BJ (cell line): Measurements from ENCODE around the gene FAM168A. TPM values are rescaled to one million over a fixed set of nuclear protein-coding genes. Genes with fewer than 3 reads are reported as not detected.

Experiments
- CTCF ChIA-PET: fragments of 350-600 bp; formaldehyde crosslinking; extraction: SDS; loops from one replicate; lab custom pipeline; 2021; ENCODE audit warnings: antibody characterized with exemption, inconsistent platforms; lab: Yijun Ruan, JAX
- POLR2A ChIA-PET: fragments of 300-600 bp; sonication (Branson Sonifier 250); formaldehyde crosslinking; extraction: SDS; loops from one replicate; lab custom pipeline; 2021; ENCODE audit warnings: antibody characterized with exemption; lab: Charles Lee
- DNase-seq: peaks from one replicate; pipeline ENCODE4 v3.0.0-alpha.2; 2011; ENCODE audit warnings: low read depth
- H3K27me3 ChIP-seq: 2 replicates; pipeline ENCODE4 v1.6.0; 2011; ENCODE audit warnings: low read length; ENCODE audit not compliant: control insufficient read depth, insufficient read depth
- H3K36me3 ChIP-seq: 2 replicates; pipeline ENCODE4 v1.5.1; 2011; ENCODE audit warnings: low read length; ENCODE audit not compliant: control insufficient read depth, insufficient read depth
- H3K4me3 ChIP-seq: 2 replicates; pipeline ENCODE4 v1.5.1; 2011; ENCODE audit warnings: low read depth, mild to moderate bottlenecking, control low read depth, low read length
- CTCF ChIP-seq: IDR thresholded peaks from 2 replicates; pipeline ENCODE4 v1.5.1; 2011; ENCODE audit warnings: low read depth, mild to moderate bottlenecking, control low read depth, inconsistent platforms, low read length, moderate library complexity; ENCODE audit not compliant: insufficient read depth
- polyA plus RNA-seq: library from polyadenylated mRNA; depleted of rRNA; stranded (reverse); fragments of >200 nt; gene quantifications from 2 replicates; pipeline ENCODE4 v1.2.3, GENCODE V29; 2011

FAM168A gene
- polyA plus RNA-seq, 1 experiment: 19.1 TPM

- POLR2A ChIA-PET: no interaction called here
- CTCF ChIA-PET: interaction anchor here (0.6 to 0.7 kb wide), 2 partner anchors 21 to 671 kb away, joined by 3 read pairs; no protein-coding TSS in a partner anchor
- Histone ChIP-seq H3K27me3 (no peaks in the 10 kb centered on the region), H3K36me3 (0 out of 2 replicates have a peak, but pooled peaks cover 1% of the 10 kb centered on the region), H3K4me3 (no peak overlapping the region)
- DNase-seq: no peak
- TF ChIP-seq CTCF: no peak
Measured at GRCh38 chr11:73458201-73458600, 139.7 kb downstream of the FAM168A start.

- Histone ChIP-seq H3K27me3 (no peaks in the 10 kb centered on the region), H3K36me3 (0 out of 2 replicates have a peak, but pooled peaks cover 1% of the 10 kb centered on the region), H3K4me3 (no peak overlapping the region)
- POLR2A ChIA-PET: no interaction called here
- CTCF ChIA-PET: interaction anchor here (1.2 kb wide), 1 partner anchor 14 kb away, joined by 4 read pairs; no protein-coding TSS in a partner anchor
- DNase-seq: no peak
- no peak for TF ChIP-seq CTCF
Measured at GRCh38 chr11:73454987-73455386, 142.9 kb downstream of the FAM168A start.

GRCh38 chr11:73453562-73453961 lies 144.3 kb downstream of the FAM168A start:
- no peak for DNase-seq
- CTCF ChIA-PET: interaction anchor here (1.0 to 1.3 kb wide), 5 partner anchors 10 to 26 kb away, joined by 3 to 5 read pairs (median 3); no protein-coding TSS in a partner anchor

GRCh38 chr11:73452726-73453125 lies 145.2 kb downstream of the FAM168A start:
- H3K27me3 ChIP-seq: no peaks in the 10 kb centered on the region
- no peak for TF ChIP-seq CTCF
- CTCF ChIA-PET: interaction anchor here (0.6 to 1.3 kb wide), 3 partner anchors 11 to 18 kb away, joined by 3 read pairs; no protein-coding TSS in a partner anchor
- no peak for DNase-seq
- H3K36me3 ChIP-seq: 0 out of 2 replicates have a peak, but pooled peaks cover 1% of the 10 kb centered on the region
- POLR2A ChIA-PET: no interaction called here
- no peak overlapping the region for H3K4me3 ChIP-seq

More at GRCh38 chr11:73453562-73453961, 144.3 kb downstream of the FAM168A start:
- TF ChIP-seq CTCF: no peak
- Histone ChIP-seq H3K36me3 (0 out of 2 replicates have a peak, but pooled peaks cover 1% of the 10 kb centered on the region), H3K4me3 (no peak overlapping the region), H3K27me3 (no peaks in the 10 kb centered on the region)
- POLR2A ChIA-PET: no interaction called here

GRCh38 chr11:73451896-73452295 lies 146.0 kb downstream of the FAM168A start:
- POLR2A ChIA-PET: no interaction called here
- no peak for TF ChIP-seq CTCF
- Histone ChIP-seq H3K27me3 (no peaks in the 10 kb centered on the region), H3K36me3 (0 out of 2 replicates have a peak, but pooled peaks cover 1% of the 10 kb centered on the region), H3K4me3 (no peak overlapping the region)
- CTCF ChIA-PET: interaction anchor here (0.6 kb wide), 1 partner anchor 17 kb away, joined by 3 read pairs; no protein-coding TSS in a partner anchor
- DNase-seq: no peak
